HG03442 (cell line): Measurements from ENCODE around the gene SRD5A3.

ENCODE experiments used
- ATAC-seq: cut with Tn5 transposase; IDR thresholded peaks from one replicate; pipeline ENCODE4 v1.9.1; 2021; ENCODE audit warnings: mild to moderate bottlenecking, moderate library complexity; ENCODE audit not compliant: unreplicated experiment

The SRD5A3 gene

DNA sequence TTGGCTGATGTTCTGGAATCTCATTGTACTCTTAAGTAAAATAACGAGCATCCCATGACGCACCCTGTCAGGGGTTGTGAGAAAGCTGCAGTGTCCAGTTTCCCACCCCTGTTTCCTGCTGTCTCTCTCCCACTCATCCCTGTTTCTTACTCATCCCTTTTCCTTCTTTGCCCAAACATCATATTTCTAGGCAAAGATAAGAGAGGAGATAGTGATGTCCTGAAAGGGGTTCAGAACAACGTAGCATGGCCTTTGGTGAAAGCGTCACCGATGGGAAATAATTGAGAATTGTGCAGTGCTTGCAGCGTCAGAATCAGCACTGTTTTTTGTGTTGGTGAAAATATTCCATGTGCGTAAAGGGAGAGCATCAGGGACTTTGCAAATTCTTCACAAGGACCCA is 26.2 kb downstream of the SRD5A3 start:
- ATAC-seq: no peak

- ATAC-seq: no peak
These were observed 27.4 kb downstream of the SRD5A3 start for GRCh38 chr4:55373461-55373860.

- no peak for ATAC-seq
These were observed 30.7 kb downstream of the SRD5A3 start for GRCh38 chr4:55376698-55377097.

GRCh38 chr4:55378617-55379467 is 32.8 kb downstream of the SRD5A3 start:
- no peak for ATAC-seq

- ATAC-seq: no peak
These were observed 34.5 kb downstream of the SRD5A3 start for GRCh38 chr4:55380576-55380975.

- no peak for ATAC-seq
These were observed 35.5 kb downstream of the SRD5A3 start for GRCh38 chr4:55381502-55381901.

DNA sequence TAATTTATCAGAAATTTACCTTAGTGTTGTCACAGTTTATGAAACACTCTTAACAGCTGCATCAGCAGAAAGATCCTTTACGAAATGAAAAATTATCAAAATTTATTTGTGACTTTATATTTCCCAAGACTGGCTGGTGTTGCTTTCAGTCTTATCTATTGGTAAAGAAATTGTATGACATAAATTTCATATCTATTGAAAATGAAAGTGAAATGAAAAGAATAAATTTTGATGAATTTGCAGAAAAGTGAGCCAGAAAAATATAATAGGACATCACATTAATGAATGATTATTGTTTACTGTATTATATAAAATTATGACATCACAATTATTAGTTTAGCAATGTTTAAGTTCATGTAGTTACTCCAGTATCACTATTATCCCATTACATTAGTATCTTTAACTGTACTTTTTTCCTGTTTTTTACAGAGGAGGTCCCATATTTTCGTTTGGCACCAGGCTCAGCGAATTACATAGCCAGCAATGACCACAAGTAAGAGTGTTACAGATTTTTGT is 36.5 kb downstream of the SRD5A3 start:
- ATAC-seq: no peak

GRCh38 chr4:55385201-55385649 is 39.2 kb downstream of the SRD5A3 start:
- no peak for ATAC-seq

GRCh38 chr4:55386073-55386472 is 40.0 kb downstream of the SRD5A3 start:
- ATAC-seq: peak; percentile 95

DNA sequence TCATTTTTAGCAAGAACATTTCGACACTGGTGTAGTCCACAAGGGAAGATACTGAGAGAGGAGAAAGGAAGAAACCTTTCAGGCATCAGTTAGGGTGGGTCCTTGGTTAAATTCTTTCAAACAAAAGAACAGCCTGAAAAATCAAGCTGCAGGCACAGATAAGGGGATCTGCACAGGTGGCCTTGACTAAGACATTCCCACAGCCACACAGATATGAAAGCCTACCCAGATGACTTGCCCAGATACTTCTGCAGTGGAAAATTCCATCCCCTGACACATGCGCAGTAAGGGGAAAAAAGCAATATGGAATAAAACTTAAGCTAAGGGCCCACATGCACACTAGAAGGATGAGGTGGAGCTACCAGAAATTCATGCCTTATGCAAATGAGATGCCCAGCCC is 40.8 kb downstream of the SRD5A3 start:
- no peak for ATAC-seq

- ATAC-seq: no peak
These were observed 47.6 kb downstream of the SRD5A3 start for GRCh38 chr4:55393461-55394320.

- no peak for ATAC-seq
These were observed 49.1 kb downstream of the SRD5A3 start for GRCh38 chr4:55395218-55395528.

DNA sequence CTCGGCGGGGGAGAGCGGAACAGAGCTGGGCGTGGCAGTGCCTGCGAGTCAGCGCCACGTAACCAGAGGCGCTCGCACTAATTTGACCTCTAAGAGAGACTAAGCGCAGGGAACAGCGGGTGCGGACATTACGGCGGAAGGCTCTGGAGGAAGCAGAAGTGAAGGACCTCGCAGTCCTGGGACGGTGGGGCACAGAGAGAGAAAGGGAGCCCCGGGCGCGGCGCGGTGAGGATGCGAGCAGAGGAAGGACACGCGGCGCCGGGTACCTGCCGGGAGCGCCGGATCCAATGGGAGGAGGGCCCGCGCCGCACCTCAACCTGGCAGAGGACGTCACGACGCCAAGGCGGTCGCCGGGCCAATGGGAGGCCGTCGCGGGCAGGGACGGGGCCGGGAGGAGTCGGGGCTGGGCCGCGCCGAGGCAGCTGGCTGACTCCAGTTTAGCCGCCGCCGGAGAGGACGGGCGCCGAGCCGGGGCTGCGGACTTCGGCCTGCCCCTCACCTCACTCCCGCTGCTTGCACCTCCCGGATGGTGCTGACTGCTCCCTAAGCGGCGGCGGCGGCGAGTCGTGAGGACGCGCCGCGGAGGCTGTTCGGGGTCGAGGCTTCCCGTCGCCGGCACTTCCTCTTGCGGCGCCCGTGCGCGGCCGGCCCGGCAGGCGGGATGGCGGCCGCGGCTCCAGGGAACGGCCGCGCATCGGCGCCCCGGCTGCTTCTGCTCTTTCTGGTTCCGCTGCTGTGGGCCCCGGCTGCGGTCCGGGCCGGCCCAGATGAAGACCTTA is 49.7 kb downstream of the SRD5A3 start, which contains the start of gene TMEM165:
Gene TMEM165 (plus strand): TSS at position 429 of the 779 bp plus-strand sequence. CDS start 233 bp downstream, at position 662.
- ATAC-seq: peak; percentile 91

DNA sequence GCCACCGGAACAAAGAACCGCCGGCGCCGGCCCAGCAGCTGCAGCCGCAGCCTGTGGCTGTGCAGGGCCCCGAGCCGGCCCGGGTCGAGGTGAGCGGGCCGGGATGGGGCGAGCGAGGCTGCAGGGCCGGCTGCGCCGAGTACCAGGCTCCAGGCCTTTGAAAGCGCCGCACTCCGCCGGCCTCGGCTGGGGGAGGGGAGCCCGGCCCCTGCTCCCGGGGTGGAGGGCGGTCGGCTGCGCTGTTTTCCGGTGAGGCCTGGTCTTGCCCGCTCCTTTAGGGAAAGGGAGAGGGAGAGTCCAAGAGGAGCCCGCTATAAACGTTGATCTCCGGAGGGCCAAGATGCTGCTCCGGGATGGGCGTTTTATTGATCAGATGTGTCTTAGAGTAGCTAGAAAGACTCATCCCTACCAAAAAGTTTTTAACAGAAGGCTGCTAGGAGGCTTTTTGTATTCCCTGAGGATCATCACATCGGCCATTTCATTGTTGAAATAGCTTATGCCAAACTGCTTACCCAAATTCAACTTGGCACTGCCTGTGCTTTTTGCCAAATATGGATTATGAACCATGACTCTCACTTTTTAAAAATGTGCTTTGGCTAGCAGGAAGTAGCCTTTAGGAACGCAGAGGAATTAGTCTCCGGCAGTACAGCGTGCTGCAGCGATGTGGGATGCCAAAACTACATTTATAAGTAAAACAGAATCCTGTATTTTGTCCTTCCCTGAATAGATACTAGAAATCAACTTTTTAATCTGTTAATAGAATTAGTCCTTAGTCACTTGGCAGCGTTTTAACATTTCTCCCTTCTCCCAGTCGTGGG is 50.5 kb downstream of the SRD5A3 start:
- ATAC-seq: peak; percentile 22

- ATAC-seq: no peak
These were observed 51.0 kb downstream of the SRD5A3 start for GRCh38 chr4:55397126-55397436.

GRCh38 chr4:55397520-55398321 is 51.7 kb downstream of the SRD5A3 start:
- ATAC-seq: no peak

GRCh38 chr4:55398461-55398860 is 52.4 kb downstream of the SRD5A3 start:
- no peak for ATAC-seq

- no peak for ATAC-seq
These were observed 52.9 kb downstream of the SRD5A3 start for GRCh38 chr4:55398966-55399365.

GRCh38 chr4:55399581-55399980 is 53.5 kb downstream of the SRD5A3 start:
- no peak for ATAC-seq
